HG03196 (cell line): ENCODE data around the gene LRRC75A.

ENCODE experiments used
- ATAC-seq: cut with Tn5 transposase; IDR thresholded peaks from one replicate; pipeline ENCODE4 v1.9.1; 2021; ENCODE audit not compliant: unreplicated experiment

Gene LRRC75A

GRCh38 chr17:16494059-16494458, 2.1 kb upstream of the LRRC75A start:
- ATAC-seq, result no peak

- no peak for ATAC-seq
Measured at GRCh38 chr17:16493531-16494046, 1.6 kb upstream of the LRRC75A start.

GRCh38 chr17:16492613-16493530, 879 bp upstream of the LRRC75A start:
- ATAC-seq, result no peak

GRCh38 chr17:16491131-16491702, 776 bp downstream of the LRRC75A start:
- ATAC-seq, result no peak

- ATAC-seq, result no peak
Measured at GRCh38 chr17:16489431-16489830, 2.6 kb downstream of the LRRC75A start.

- ATAC-seq, result no peak
Measured at GRCh38 chr17:16488968-16489337, 3.0 kb downstream of the LRRC75A start.

GRCh38 chr17:16488186-16488967, 3.6 kb downstream of the LRRC75A start:
- no peak for ATAC-seq

GRCh38 chr17:16486373-16487250, 5.4 kb downstream of the LRRC75A start:
- no peak for ATAC-seq

- ATAC-seq, result no peak
Measured at GRCh38 chr17:16484445-16485175, 7.4 kb downstream of the LRRC75A start.

GRCh38 chr17:16483021-16483645, 8.9 kb downstream of the LRRC75A start:
- no peak for ATAC-seq

- ATAC-seq, result no peak
Measured at GRCh38 chr17:16482253-16482652, 9.7 kb downstream of the LRRC75A start.

- ATAC-seq, result no peak
Measured at GRCh38 chr17:16480995-16481394, 11.0 kb downstream of the LRRC75A start.

GRCh38 chr17:16479264-16479663, 12.7 kb downstream of the LRRC75A start:
- ATAC-seq, result no peak

- ATAC-seq, result no peak
Measured at GRCh38 chr17:16478649-16479048, 13.3 kb downstream of the LRRC75A start.

- ATAC-seq, result no peak
Measured at GRCh38 chr17:16477666-16478065, 14.3 kb downstream of the LRRC75A start.

GRCh38 chr17:16477255-16477654, 14.7 kb downstream of the LRRC75A start:
- no peak for ATAC-seq

GRCh38 chr17:16475179-16475704, 16.8 kb downstream of the LRRC75A start:
- no peak for ATAC-seq

GRCh38 chr17:16474012-16474725, 17.8 kb downstream of the LRRC75A start:
- no peak for ATAC-seq
